HepG2 (cell line): ENCODE measurements around the gene RNASE11. TPM values are rescaled to one million over a fixed set of nuclear protein-coding genes. Genes with fewer than 3 reads are reported as not detected.

ENCODE experiments used
- ATAC-seq: fragments of 200-7000 bp; cut with Tn5 transposase; 3 replicates; pipeline ENCODE4 v1.9.1; 2020; ENCODE audit warnings: mild to moderate bottlenecking, moderate library complexity
- BruUV-seq: library from RNA; stranded (reverse); fragments of 400-500 nt; replicated peaks from 2 replicates; lab custom pipeline; 2021; lab: Mats Ljungman, UMichigan
- CTCF ChIA-PET: fragments of 300-600 bp; formaldehyde crosslinking; extraction: SDS; loops from one replicate; lab custom pipeline; 2021; ENCODE audit warnings: low total read pairs, inconsistent platforms, low intra/inter-chr PET ratio; lab: Yijun Ruan, JAX
- POLR2A ChIA-PET: fragments of 350-600 bp; sonication (Branson Sonifier 250); formaldehyde crosslinking; loops from one replicate; lab custom pipeline; 2020; ENCODE audit warnings: antibody characterized with exemption, inconsistent platforms; lab: Yijun Ruan, JAX
- DNase-seq: peaks from one replicate; pipeline ENCODE4 v3.0.0-alpha.2; 2015; ENCODE audit warnings: low spot score
- FAIRE-seq: peaks from 3 replicates; lab custom pipeline; 2011; peaks lifted over from hg19 to GRCh38; lab: Jason Lieb, UNC
- H2AFZ ChIP-seq: one replicate; pipeline ENCODE4 v1.6.1; 2011; ENCODE audit warnings: low read length, inconsistent platforms
- H3K27ac ChIP-seq: fragments of 300-600 bp; 3 replicates; pipeline ENCODE4 v1.8.0; 2011; ENCODE audit warnings: mixed run types, mild to moderate bottlenecking, mixed read lengths, low read length, inconsistent platforms; ENCODE audit not compliant: insufficient read depth; ENCODE audit errors: extremely low read length
- H3K27me3 ChIP-seq, 2 experiments: fragments of 200-600 bp in 1 of 2; 2 replicates in 1 of 2; 3 replicates in 1 of 2; pipeline versions ENCODE4 v1.6.0 to v1.8.0; 2011; ENCODE audit warnings: low read length in 2 of 2, mild to moderate bottlenecking in 2 of 2, moderate library complexity in 2 of 2, inconsistent platforms in 1 of 2; ENCODE audit not compliant: insufficient read depth in 2 of 2, control insufficient read depth in 1 of 2
- H3K36me3 ChIP-seq, 2 experiments: fragments of 200-600 bp in 1 of 2; replicated peaks in 1 of 2; 2 replicates in 1 of 2; 3 replicates in 1 of 2; pipeline versions ENCODE4 v1.5.1 to v1.8.0; 2011; ENCODE audit warnings: low read length in 2 of 2, inconsistent platforms in 1 of 2; ENCODE audit not compliant: insufficient read depth in 2 of 2, control insufficient read depth in 1 of 2
- H3K4me1 ChIP-seq: 2 replicates; pipeline ENCODE4 v1.5.1; 2012; ENCODE audit warnings: low read length, inconsistent platforms; ENCODE audit not compliant: insufficient read depth
- H3K4me2 ChIP-seq: 2 replicates; pipeline ENCODE4 v1.6.0; 2011; ENCODE audit warnings: low read depth, low read length, inconsistent platforms
- H3K4me3 ChIP-seq, 3 experiments: fragments of 200-600 bp in 1 of 3; sonication (generic), shearing (Covaris generic) in 1 of 3; replicated peaks in 1 of 3; 2 replicates each; pipeline ENCODE4 v1.5.1; 2011 to 2016; ENCODE audit warnings: low read length in 3 of 3, inconsistent platforms in 2 of 3, low read depth in 2 of 3, mild to moderate bottlenecking in 2 of 3, control low read depth in 1 of 3, mixed read lengths in 1 of 3; ENCODE audit not compliant: insufficient read depth in 1 of 3
- H3K79me2 ChIP-seq: one replicate; pipeline ENCODE4 v1.6.1; 2011; ENCODE audit warnings: low read length, inconsistent platforms; ENCODE audit not compliant: insufficient read depth
- H3K9ac ChIP-seq: 2 replicates; pipeline ENCODE4 v1.6.0; 2011; ENCODE audit warnings: mild to moderate bottlenecking, low read depth, low read length, inconsistent platforms; ENCODE audit not compliant: insufficient read depth
- H3K9me3 ChIP-seq: 2 replicates; pipeline ENCODE4 v1.5.1; 2012; ENCODE audit warnings: mild to moderate bottlenecking, low read length
- H4K20me1 ChIP-seq: 2 replicates; pipeline ENCODE4 v1.6.0; 2011; ENCODE audit warnings: inconsistent platforms, mild to moderate bottlenecking, low read length, moderate library complexity; ENCODE audit not compliant: insufficient read depth
- CBFB ChIP-seq: sonication (generic); formaldehyde crosslinking; IDR thresholded peaks from 2 replicates; pipeline ENCODE4 v1.4.0; 2020; ENCODE audit warnings: missing genetic modification reagents
- KAT2B ChIP-seq: fragments of 150-350 bp; IDR thresholded peaks from 2 replicates; pipeline ENCODE4 v1.6.1; 2014; ENCODE audit warnings: low read depth, low read length, borderline replicate concordance
- MEIS2 ChIP-seq: sonication (generic); formaldehyde crosslinking; IDR thresholded peaks from 2 replicates; pipeline ENCODE4 v1.9.0; 2021; ENCODE audit warnings: mild to moderate bottlenecking, missing genetic modification reagents
- PITX1 ChIP-seq: sonication (generic); formaldehyde crosslinking; IDR thresholded peaks from 2 replicates; pipeline ENCODE4 v1.5.1; 2020; ENCODE audit warnings: mild to moderate bottlenecking, missing genetic modification reagents
- ZNF225 ChIP-seq: sonication (generic); formaldehyde crosslinking; IDR thresholded peaks from 2 replicates; pipeline ENCODE4 v1.4.0; 2020; ENCODE audit warnings: mild to moderate bottlenecking, missing genetic modification reagents
- ZNF292 ChIP-seq: sonication (generic); formaldehyde crosslinking; IDR thresholded peaks from 2 replicates; pipeline ENCODE4 v1.8.1; 2022; ENCODE audit warnings: mild to moderate bottlenecking, low read depth, missing genetic modification reagents, borderline replicate concordance
- ZNF3 ChIP-seq: IDR thresholded peaks from 2 replicates; pipeline ENCODE4 v1.7.0; 2017; ENCODE audit warnings: inconsistent platforms
- ZNF317 ChIP-seq: sonication (generic); formaldehyde crosslinking; IDR thresholded peaks from 2 replicates; pipeline ENCODE4 v1.5.0; 2020; ENCODE audit warnings: mild to moderate bottlenecking, missing genetic modification reagents
- ZNF75D ChIP-seq: sonication (generic); formaldehyde crosslinking; IDR thresholded peaks from 2 replicates; pipeline ENCODE4 v1.8.1; 2023; ENCODE audit warnings: missing genetic modification reagents, mild to moderate bottlenecking, borderline replicate concordance
- WGBS: methylation state at CpG from one replicate; pipeline ENCODE4 v1.1.6; 2017; ENCODE audit warnings: low lambda C conversion rate; 5-methylcytosine and 5-hydroxymethylcytosine counted together
- in situ Hi-C: cut with HindIII; loops from 2 replicates; pipeline ENCODE4 v1.10.0; 2017; ENCODE audit warnings: low pct_unique_long_range_greater_than_20kb; ENCODE audit not compliant: extremely low pct_ligation_motif_present
- intact Hi-C: fragments of 100-400 bp; cut with micrococcal nuclease; formaldehyde crosslinking; loops from one replicate; pipeline ENCODE4 v1.10.0; 2022; ENCODE audit not compliant: unreplicated experiment
- polyA plus RNA-seq, 8 experiments: library from polyadenylated mRNA; depleted of rRNA in 3 of 8; stranded (reverse) in 7 of 8; unstranded in 1 of 8; fragments of >200 nt; fragmentation: Illumina TruSeq in 4 of 8; extraction: Trizol in 4 of 8; gene quantifications; 2 replicates each; pipeline versions ENCODE4 v1.2.1 to v1.2.3, GENCODE V29; 2011 to 2016; ENCODE audit warnings: low read depth in 4 of 8, missing spikeins in 1 of 8, mixed read lengths in 1 of 8; ENCODE audit not compliant: insufficient read depth in 1 of 8
- total RNA-seq, 5 experiments: library from RNA; depleted of rRNA; stranded (reverse); fragments of >200 nt; fragmentation: Illumina TruSeq; extraction: Trizol; gene quantifications; 2 replicates each; pipeline ENCODE4 v1.2.3, GENCODE V29; 2016; ENCODE audit warnings: low read depth in 1 of 5
- TF ChIP-seq, protein P1 (sequence below): sonication (generic); formaldehyde crosslinking; IDR thresholded peaks from 2 replicates; pipeline ENCODE4 v1.8.0; 2022; ENCODE audit warnings: mild to moderate bottlenecking, missing genetic modification reagents; ENCODE audit not compliant: insufficient replicate concordance
- TF ChIP-seq, protein P2 (sequence below): sonication (generic); formaldehyde crosslinking; IDR thresholded peaks from 2 replicates; pipeline ENCODE4 v1.5.1; 2020; ENCODE audit warnings: missing genetic modification reagents, mild to moderate bottlenecking, borderline replicate concordance
- TF ChIP-seq, protein P3 (sequence below), 2 experiments: fragments of 450-650 bp in 1 of 2; sonication (generic) in 1 of 2; formaldehyde crosslinking in 1 of 2; IDR thresholded peaks; 2 replicates each; pipeline versions ENCODE4 v1.6.1 to v1.8.0; 2016 to 2022; ENCODE audit warnings: antibody characterized with exemption in 1 of 2, mild to moderate bottlenecking in 1 of 2, missing genetic modification reagents in 1 of 2

RNASE11 gene
- total and polyA plus RNA-seq, 2 of the 13 experiments (the other 11 are each of a cell fraction or from before 2014, with no cell fraction given), result not detected

DNA sequence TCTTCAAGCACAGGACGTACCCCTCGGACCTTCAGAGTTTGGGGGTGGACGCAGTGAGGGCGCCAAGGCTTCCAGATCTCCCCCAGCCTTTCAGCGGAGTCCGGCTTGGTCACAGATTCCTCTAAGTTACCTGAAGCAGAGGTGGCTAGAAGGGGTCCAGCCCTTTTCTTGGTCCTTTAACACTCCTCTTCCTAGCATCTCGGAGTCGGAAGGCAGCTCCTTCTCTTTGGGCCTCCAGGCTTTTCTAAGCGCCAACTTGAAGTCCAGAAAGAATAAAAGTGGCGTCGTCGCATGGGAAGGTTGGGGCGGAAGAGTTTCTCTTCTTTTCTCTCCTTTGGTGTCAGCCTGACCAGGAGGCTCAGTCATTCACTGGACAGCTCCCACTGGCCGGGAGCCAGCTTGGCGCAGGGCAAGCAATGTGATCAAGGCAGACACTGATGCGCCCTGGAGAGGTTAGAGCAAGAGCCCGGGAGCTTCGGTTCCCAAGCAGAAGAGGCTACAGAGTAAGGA is 44.1 kb upstream of the RNASE11 start:
- intact Hi-C loops, result loop anchor here (1.0 to 2.0 kb wide), 4 partner anchors 19 to 59 kb away; no protein-coding TSS in a partner anchor
- TF ChIP-seq ZNF3, result no peak
- no peak for TF ChIP-seq ZNF75D (CRISPR knock-in tag)
- 0 out of 2 replicates have a peak, but pooled peaks have one; percentile 29 for TF ChIP-seq ZNF292 (CRISPR knock-in tag)
- TF ChIP-seq KAT2B, result no peak
- TF ChIP-seq ZNF225, result peak; percentile 65; the same call in 1 of the 2 replicates
- TF ChIP-seq PITX1 (CRISPR knock-in tag), result no peak
- TF ChIP-seq ZNF317, result peak; percentile 29; the same call in 1 of the 2 replicates
- TF ChIP-seq, protein P1, sequence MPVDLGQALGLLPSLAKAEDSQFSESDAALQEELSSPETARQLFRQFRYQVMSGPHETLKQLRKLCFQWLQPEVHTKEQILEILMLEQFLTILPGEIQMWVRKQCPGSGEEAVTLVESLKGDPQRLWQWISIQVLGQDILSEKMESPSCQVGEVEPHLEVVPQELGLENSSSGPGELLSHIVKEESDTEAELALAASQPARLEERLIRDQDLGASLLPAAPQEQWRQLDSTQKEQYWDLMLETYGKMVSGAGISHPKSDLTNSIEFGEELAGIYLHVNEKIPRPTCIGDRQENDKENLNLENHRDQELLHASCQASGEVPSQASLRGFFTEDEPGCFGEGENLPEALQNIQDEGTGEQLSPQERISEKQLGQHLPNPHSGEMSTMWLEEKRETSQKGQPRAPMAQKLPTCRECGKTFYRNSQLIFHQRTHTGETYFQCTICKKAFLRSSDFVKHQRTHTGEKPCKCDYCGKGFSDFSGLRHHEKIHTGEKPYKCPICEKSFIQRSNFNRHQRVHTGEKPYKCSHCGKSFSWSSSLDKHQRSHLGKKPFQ (CRISPR knock-in tag), result peak; percentile 2
- peak; percentile 49; the same call in 1 of the 2 replicates for TF ChIP-seq MEIS2 (CRISPR knock-in tag)
- TF ChIP-seq CBFB (CRISPR knock-in tag), result no peak
- TF ChIP-seq, protein P2, sequence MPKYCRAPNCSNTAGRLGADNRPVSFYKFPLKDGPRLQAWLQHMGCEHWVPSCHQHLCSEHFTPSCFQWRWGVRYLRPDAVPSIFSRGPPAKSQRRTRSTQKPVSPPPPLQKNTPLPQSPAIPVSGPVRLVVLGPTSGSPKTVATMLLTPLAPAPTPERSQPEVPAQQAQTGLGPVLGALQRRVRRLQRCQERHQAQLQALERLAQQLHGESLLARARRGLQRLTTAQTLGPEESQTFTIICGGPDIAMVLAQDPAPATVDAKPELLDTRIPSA, result no peak
- TF ChIP-seq, protein P3, sequence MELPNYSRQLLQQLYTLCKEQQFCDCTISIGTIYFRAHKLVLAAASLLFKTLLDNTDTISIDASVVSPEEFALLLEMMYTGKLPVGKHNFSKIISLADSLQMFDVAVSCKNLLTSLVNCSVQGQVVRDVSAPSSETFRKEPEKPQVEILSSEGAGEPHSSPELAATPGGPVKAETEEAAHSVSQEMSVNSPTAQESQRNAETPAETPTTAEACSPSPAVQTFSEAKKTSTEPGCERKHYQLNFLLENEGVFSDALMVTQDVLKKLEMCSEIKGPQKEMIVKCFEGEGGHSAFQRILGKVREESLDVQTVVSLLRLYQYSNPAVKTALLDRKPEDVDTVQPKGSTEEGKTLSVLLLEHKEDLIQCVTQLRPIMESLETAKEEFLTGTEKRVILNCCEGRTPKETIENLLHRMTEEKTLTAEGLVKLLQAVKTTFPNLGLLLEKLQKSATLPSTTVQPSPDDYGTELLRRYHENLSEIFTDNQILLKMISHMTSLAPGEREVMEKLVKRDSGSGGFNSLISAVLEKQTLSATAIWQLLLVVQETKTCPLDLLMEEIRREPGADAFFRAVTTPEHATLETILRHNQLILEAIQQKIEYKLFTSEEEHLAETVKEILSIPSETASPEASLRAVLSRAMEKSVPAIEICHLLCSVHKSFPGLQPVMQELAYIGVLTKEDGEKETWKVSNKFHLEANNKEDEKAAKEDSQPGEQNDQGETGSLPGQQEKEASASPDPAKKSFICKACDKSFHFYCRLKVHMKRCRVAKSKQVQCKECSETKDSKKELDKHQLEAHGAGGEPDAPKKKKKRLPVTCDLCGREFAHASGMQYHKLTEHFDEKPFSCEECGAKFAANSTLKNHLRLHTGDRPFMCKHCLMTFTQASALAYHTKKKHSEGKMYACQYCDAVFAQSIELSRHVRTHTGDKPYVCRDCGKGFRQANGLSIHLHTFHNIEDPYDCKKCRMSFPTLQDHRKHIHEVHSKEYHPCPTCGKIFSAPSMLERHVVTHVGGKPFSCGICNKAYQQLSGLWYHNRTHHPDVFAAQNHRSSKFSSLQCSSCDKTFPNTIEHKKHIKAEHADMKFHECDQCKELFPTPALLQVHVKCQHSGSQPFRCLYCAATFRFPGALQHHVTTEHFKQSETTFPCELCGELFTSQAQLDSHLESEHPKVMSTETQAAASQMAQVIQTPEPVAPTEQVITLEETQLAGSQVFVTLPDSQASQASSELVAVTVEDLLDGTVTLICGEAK (IDR thresholded peaks at IDR 0.05), result no peak
- TF ChIP-seq, protein P3 (CRISPR knock-in tag; IDR thresholded peaks at IDR 0.05), result no peak

More for the DNA sequence above, 44.1 kb upstream of the RNASE11 start:
- CTCF ChIA-PET, result interaction anchor here (1.5 kb wide), 1 partner anchor 19 kb away, joined by 6 read pairs; no protein-coding TSS in a partner anchor
- 2% methylated on average over 18 of the region's 18 CpGs for WGBS
- peak overlapping the region; percentile 33 for H3K27ac ChIP-seq
- peaks cover 41% of the 10 kb centered on the region for H3K4me1 ChIP-seq
- FAIRE-seq (peak; percentile 59), DNase-seq (peak; percentile 83), ATAC-seq (peak; percentile 83)
- H2AFZ ChIP-seq, result peak overlapping the region; percentile 86
- H3K79me2 ChIP-seq, result no peaks in the 10 kb centered on the region
- no peaks in the 10 kb centered on the region for H4K20me1 ChIP-seq
- BruUV-seq, result no TSS peak
- H3K36me3 ChIP-seq, result no peaks in the 10 kb centered on the region
- in situ Hi-C loops, result loop anchor here (5.0 kb wide), 1 partner anchor 50 kb away; the partner anchor contains the start of gene RNASE4
- peak overlapping the region; percentile 69 to 78 (median 77) for H3K4me3 ChIP-seq
- H3K27me3 ChIP-seq, result no peaks in the 10 kb centered on the region; a peak in 1 of 5 replicates
- POLR2A ChIA-PET, result interaction anchor here (0.6 to 3.3 kb wide), 8 partner anchors 18 to 289 kb away, joined by 3 to 99 read pairs (median 6); partner anchors contain the start of genes PARP2 and RNASE4
- H3K4me2 ChIP-seq, result peak overlapping the region; percentile 78
- peak overlapping the region; percentile 48 for H3K9ac ChIP-seq
- no peaks in the 10 kb centered on the region for H3K9me3 ChIP-seq
